Stimulated activated naive CD8-positive, alpha-beta T cell treated with anti-CD3 and anti-CD28 coated beads, Interleukin-15, Interleukin-2, amounts not matched to agents 100 U/mL and 50 U/mL, for 24 hours (primary cell): ENCODE data around the gene OIT3.
"Not testable (repeated sequence)": the region's sequence is repeated elsewhere in the genome, so short reads cannot be mapped to it uniquely, and the experiment has no call there.

Experiments
- ATAC-seq: fragments of 150-1000 bp; cut with Tn5 transposase; one replicate; pipeline ENCODE4 v1.10.0; 2021
- DNase-seq: peaks from one replicate; pipeline ENCODE4 v3.0.0; 2021

The OIT3 gene

DNA sequence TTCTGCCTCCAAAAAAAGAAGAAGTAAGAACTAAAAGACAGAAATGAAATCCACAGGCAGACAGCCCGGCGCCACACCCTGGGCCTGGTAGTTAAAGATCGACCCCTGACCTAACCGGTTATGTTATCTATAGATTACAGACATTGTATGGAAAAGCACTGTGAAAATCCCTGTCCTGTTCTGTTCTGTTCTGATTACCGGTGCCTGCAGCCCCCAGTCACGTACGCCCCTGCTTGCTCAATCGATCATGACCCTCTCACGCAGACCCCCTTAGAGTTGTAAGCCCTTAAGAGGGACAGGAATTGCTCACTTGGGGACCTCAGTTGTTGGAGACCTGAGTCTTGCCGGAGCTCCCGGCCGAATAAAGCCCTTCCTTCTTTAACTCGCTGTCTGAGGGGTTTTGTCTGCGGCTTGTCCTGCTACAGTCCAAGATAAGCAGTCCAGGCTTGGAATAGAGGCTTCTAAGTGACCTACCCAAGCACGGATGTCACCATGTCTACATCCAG, 10.5 kb downstream of the OIT3 start:
- not testable (repeated sequence) for DNase-seq, ATAC-seq

DNA sequence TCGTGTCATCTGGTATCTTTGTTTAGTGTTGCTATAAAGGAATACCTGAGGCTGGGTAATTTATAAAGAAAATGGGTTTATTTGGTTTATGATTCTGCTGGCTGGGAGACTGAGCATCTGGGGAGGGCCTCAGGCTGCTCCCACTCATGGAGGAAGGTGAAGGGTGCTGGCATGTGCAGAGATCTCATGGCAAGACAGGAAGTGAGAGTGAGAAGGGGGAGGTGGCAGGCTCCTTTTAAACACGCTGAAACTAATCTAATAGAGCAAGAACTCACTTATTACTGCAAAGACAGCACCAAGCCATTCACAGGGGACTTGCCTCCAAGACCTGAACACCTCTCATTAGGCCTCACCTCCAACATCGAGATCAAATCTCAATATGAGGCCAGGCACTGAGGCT, 11.3 kb downstream of the OIT3 start:
- ATAC-seq (no peak), DNase-seq (no peak)

GRCh38 chr10:72906446-72906845, 12.9 kb downstream of the OIT3 start:
- no peak for DNase-seq
- ATAC-seq = no peak

GRCh38 chr10:72910705-72911104, 17.2 kb downstream of the OIT3 start:
- no peak for ATAC-seq
- DNase-seq = no peak

- ATAC-seq = no peak
Measured at GRCh38 chr10:72911758-72912157, 18.2 kb downstream of the OIT3 start.

DNA sequence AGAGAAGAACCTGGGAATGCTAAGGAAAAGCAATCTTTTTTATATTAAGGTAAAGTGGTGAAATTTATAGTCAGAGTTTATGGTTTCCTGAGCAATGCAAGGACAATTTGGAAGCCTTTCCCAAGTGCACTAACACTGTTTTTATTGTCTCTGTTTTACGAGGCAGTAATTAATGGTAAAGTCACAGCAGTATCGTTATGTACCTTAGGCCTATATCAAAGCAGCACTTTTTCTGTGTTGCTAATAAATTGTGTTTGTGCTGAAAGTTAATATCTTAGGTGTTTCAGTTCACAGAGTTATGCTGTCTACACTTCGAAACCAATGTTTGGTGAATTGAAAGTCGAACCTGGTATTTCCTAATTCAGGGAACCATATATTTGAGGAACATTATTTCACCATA, 19.2 kb downstream of the OIT3 start:
- ATAC-seq = no peak

More at GRCh38 chr10:72911758-72912157, 18.2 kb downstream of the OIT3 start:
- DNase-seq = no peak

GRCh38 chr10:72913287-72913686, 19.7 kb downstream of the OIT3 start:
- DNase-seq (no peak), ATAC-seq (no peak)

More for the DNA sequence above, 19.2 kb downstream of the OIT3 start:
- no peak for DNase-seq

DNA sequence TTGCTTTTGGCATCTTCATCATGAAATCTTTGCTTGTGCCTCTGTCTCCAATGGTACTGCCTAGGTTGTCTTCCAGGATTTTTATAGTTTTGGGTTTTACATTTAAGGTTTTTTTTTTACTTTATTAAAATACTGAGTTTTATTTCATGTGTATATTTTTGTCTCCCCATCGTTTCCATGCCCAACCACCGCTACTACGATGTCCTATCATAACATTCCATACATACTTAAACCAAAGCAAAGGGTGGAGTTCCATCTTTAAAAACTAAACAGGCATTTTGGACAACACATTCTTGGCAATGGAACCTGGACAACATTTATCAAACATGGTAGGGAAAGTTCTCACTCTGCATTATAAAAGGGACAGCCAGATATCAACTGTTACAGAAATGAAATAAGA, 23.7 kb downstream of the OIT3 start:
- not testable (repeated sequence) for DNase-seq, ATAC-seq

- not testable (repeated sequence) for DNase-seq, ATAC-seq
Measured at GRCh38 chr10:72917803-72918332, 24.3 kb downstream of the OIT3 start.

- DNase-seq (no peak), ATAC-seq (no peak)
Measured at GRCh38 chr10:72918352-72918751, 24.8 kb downstream of the OIT3 start.

DNA sequence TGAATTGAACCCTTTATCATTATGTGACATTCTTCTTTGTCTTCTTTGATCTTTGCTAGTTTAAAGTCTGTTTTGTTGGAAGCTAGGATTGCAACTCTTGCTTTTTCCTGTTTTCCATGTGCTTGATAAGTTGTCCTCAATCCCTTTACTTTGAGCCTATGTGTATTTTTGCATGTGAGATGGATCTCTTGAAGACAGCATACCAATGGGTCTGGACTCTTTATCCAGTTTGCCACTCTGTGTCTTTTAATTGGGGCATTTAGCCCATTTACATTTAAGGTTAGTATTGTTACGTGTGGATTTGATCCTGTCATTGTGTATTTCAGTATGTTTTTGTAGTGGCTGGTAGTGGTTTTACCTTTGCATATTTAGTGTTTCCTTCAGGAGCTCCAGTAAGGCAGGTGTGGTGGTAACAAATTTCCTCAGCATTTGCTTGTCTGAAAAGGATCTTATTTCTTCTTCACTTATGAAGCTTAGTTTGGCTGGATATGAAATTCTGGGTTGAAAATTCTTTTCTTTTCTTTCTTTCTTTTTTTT, 27.7 kb downstream of the OIT3 start:
- DNase-seq, ATAC-seq: not testable (repeated sequence)

GRCh38 chr10:72924351-72924750, 30.8 kb downstream of the OIT3 start:
- ATAC-seq (no peak), DNase-seq (no peak)

DNA sequence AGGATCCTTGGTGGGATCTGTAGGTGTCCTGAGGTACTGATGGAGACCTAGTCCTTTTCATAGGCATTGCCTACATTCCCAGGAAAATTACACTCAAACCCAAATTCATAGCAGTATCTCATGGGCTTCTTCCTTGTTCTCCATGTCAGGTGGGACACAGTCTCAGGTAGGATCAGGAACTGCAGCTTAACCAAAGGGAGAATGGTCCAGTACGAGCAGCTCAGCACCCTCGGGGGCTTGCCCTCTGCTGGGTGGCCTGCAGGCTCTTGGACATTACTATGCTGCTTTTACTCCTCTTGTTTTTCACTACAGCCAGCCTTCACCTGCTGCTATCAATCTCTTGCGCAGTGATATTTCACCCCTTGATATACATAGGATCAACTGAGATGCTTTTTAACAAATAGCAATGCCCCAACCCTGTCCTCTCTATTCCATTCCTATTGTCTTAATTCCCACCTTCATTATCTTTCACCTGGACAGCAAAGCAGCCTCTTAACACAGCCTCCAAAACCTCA, 32.5 kb downstream of the OIT3 start:
- no peak for DNase-seq
- ATAC-seq = no peak

GRCh38 chr10:72927485-72927884, 33.9 kb downstream of the OIT3 start:
- no peak for DNase-seq
- no peak for ATAC-seq

GRCh38 chr10:72928798-72929197, 35.3 kb downstream of the OIT3 start:
- DNase-seq (no peak), ATAC-seq (no peak)

DNA sequence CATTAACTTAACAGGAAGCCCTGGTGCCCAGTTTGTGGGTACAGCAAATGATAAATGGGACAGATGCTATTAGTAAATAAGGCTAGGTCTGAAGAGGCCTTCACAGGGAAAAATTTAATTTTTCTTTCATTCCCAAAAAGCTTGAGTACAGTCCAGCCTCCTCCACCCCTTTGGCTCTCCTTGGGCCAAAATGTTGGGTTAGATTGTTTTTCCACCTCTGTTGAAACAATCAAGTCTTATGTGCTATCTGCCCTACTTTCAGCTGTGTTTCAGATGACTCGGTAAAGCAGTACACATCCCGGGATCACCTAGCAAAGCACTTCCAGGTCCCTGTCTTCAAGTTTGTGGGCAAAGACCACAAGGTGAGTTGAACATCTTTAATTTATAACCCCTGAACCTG, 36.7 kb downstream of the OIT3 start:
- ATAC-seq (no peak), DNase-seq (no peak)

DNA sequence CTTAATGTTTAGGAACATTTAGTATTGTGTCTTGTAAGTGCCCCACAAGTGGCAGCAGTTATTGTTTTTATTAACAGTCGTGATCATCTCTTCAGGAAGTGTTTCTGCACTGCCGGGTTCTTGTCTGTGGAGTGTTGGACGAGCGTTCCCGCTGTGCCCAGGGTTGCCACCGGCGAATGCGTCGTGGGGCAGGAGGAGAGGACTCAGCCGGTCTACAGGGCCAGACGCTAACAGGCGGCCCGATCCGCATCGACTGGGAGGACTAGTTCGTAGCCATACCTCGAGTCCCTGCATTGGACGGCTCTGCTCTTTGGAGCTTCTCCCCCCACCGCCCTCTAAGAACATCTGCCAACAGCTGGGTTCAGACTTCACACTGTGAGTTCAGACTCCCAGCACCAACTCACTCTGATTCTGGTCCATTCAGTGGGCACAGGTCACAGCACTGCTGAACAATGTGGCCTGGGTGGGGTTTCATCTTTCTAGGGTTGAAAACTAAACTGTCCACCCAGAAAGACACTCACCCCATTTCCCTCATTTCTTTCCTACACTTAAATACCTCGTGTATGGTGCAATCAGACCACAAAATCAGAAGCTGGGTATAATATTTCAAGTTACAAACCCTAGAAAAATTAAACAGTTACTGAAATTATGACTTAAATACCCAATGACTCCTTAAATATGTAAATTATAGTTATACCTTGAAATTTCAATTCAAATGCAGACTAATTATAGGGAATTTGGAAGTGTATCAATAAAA, 38.9 kb downstream of the OIT3 start:
- DNase-seq (no peak), ATAC-seq (no peak)

- no peak for DNase-seq
- ATAC-seq = no peak
Measured at GRCh38 chr10:72935361-72935760, 41.8 kb downstream of the OIT3 start.

GRCh38 chr10:72943498-72944234, 50.1 kb downstream of the OIT3 start:
- ATAC-seq = no peak
- DNase-seq = no peak

DNA sequence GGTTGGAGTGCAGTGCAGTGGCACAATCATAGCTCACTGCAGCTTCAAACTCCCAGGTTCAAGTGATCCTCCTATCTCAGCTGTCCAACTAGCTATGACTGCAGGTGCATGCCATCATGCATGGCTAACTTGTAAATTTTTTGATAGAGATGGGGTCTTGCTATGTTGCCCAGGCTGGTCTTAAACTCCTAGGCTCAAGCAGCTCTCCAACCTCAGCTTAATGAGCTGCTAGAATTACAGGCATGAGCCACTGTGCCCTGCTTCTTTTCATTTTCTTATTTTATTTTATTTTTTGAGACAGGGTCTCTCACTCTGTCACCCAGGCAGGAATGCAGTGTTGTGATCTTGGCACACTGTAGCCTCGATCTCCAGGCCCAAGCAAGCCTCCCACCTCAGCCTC, 53.4 kb downstream of the OIT3 start:
- no peak for ATAC-seq
- DNase-seq = no peak

- no peak for DNase-seq
- ATAC-seq = no peak
Measured at GRCh38 chr10:72948762-72949161, 55.2 kb downstream of the OIT3 start.

- ATAC-seq (no peak), DNase-seq (no peak)
Measured at GRCh38 chr10:72951760-72952159, 58.2 kb downstream of the OIT3 start.

DNA sequence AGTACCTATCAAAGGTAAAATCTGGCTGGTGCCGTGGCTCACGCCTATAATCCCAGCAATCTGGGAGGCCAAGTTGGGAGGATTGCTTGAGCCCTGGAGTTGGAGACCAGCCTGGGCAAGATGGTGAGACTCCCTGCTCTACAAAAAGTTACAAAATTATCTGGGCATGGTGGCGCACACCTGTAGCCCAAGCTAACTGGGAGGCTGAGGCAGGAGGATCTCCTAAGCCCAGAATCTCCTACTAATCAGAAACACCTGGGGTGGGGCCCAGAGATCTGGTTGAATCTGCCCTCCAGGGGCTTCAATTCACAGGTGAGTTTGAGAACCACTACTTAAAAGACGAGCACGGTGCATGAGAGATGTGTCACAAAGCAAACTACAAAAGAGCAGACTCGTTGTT, 58.6 kb downstream of the OIT3 start:
- DNase-seq (no peak), ATAC-seq (no peak)
